Epithelial cell of proximal tubule (primary cell): Measurements from ENCODE around the gene CCDC97. TPM values are rescaled to one million over a fixed set of nuclear protein-coding genes. Genes with fewer than 3 reads are reported as not detected.

Experiments
- DNase-seq: peaks from one replicate; pipeline ENCODE4 v3.0.0-alpha.2; 2011; ENCODE audit warnings: low read depth
- H3K4me3 ChIP-seq: 2 replicates; pipeline ENCODE4 v1.5.1; 2011; ENCODE audit warnings: low read depth, mild to moderate bottlenecking, low read length
- total RNA-seq: library from RNA; depleted of rRNA; stranded (reverse); fragments of >200 nt; gene quantifications from 2 replicates; pipeline ENCODE4 v1.2.3, GENCODE V29; 2015
- TF ChIP-seq, protein P1 (sequence below): conservative IDR thresholded peaks from 2 replicates; pipeline ENCODE4 v1.5.1; 2012; ENCODE audit warnings: low read depth, mild to moderate bottlenecking, low read length

Gene CCDC97
- total RNA-seq, 1 donor from 2014 or later = 11.6 TPM

- H3K4me3 ChIP-seq = no peak overlapping the region
- DNase-seq = no peak
- TF ChIP-seq, protein P1, sequence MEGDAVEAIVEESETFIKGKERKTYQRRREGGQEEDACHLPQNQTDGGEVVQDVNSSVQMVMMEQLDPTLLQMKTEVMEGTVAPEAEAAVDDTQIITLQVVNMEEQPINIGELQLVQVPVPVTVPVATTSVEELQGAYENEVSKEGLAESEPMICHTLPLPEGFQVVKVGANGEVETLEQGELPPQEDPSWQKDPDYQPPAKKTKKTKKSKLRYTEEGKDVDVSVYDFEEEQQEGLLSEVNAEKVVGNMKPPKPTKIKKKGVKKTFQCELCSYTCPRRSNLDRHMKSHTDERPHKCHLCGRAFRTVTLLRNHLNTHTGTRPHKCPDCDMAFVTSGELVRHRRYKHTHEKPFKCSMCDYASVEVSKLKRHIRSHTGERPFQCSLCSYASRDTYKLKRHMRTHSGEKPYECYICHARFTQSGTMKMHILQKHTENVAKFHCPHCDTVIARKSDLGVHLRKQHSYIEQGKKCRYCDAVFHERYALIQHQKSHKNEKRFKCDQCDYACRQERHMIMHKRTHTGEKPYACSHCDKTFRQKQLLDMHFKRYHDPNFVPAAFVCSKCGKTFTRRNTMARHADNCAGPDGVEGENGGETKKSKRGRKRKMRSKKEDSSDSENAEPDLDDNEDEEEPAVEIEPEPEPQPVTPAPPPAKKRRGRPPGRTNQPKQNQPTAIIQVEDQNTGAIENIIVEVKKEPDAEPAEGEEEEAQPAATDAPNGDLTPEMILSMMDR = no peak
Measured at GRCh38 chr19:41299046-41299754, 10.8 kb upstream of the CCDC97 start.

DNA sequence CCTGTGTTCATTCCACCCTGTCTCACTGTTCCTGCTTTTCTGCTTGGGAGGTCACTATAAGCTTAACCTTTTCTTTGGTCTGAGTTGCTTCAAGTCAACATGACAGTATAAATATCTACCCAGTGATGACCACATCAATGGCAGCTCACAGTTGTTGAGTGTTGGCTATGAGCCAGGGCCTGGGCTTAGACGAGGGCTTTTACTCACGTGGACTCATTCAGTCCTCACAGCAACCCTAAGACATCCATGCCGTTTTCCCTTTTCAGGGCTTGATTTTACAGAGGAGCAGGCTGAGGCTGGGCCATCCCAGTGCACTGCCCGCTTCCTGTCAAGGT lies 10.2 kb upstream of the CCDC97 start:
- no peak for DNase-seq
- no peak overlapping the region for H3K4me3 ChIP-seq

DNA sequence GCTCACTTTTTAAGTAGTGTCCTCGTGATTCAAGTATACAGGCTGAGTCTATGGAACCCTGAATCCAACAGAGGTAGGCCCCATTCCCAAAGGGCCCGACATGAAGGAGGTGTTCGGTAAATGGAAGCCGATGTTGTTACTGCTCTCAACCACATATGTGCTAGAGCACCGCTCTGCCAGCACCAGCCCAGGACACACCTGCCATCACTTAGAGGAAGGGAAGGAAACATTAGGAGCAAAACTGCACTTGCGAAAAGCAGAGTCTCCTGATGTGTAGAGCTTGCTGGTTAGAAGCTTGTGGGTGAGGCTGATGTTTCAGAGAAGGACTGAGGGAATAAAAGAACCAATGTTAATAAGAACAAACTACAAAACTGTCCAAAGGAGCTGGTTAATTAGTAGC lies 9.4 kb upstream of the CCDC97 start:
- TF ChIP-seq, protein P1 = no peak
- no peak overlapping the region for H3K4me3 ChIP-seq
- no peak for DNase-seq

More for the DNA sequence above, 10.2 kb upstream of the CCDC97 start:
- TF ChIP-seq, protein P1 = no peak

GRCh38 chr19:41302624-41303351 lies 7.2 kb upstream of the CCDC97 start:
- H3K4me3 ChIP-seq = no peak overlapping the region
- TF ChIP-seq, protein P1 = no peak
- no peak for DNase-seq

GRCh38 chr19:41303954-41304353 lies 6.0 kb upstream of the CCDC97 start:
- no peak overlapping the region for H3K4me3 ChIP-seq
- TF ChIP-seq, protein P1 = no peak
- no peak for DNase-seq

- no peak for DNase-seq
- TF ChIP-seq, protein P1 = no peak
- H3K4me3 ChIP-seq = no peak overlapping the region
Measured at GRCh38 chr19:41304706-41305483, 5.1 kb upstream of the CCDC97 start.
